VCaP (cell line): ENCODE data around the gene APOBEC3C.

Source experiments
- H3K27ac ChIP-seq: fragments of 450-650 bp; 2 replicates; pipeline ENCODE4 v1.5.1; 2017
- CTCF ChIP-seq: fragments of 450-650 bp; conservative IDR thresholded peaks from 2 replicates; pipeline ENCODE4 v1.5.1; 2017; ENCODE audit warnings: mild to moderate bottlenecking, moderate library complexity

Gene APOBEC3C

GRCh38 chr22:38968801-38969200 lies 45.3 kb upstream of the APOBEC3C start:
- no peak overlapping the region for H3K27ac ChIP-seq
- no peak for TF ChIP-seq CTCF

GRCh38 chr22:38970551-38970950 lies 43.5 kb upstream of the APOBEC3C start:
- no peak overlapping the region for H3K27ac ChIP-seq
- no peak for TF ChIP-seq CTCF

GRCh38 chr22:38971202-38971601 lies 42.9 kb upstream of the APOBEC3C start:
- no peak for TF ChIP-seq CTCF
- H3K27ac ChIP-seq, result no peak overlapping the region

GRCh38 chr22:38971791-38972190 lies 42.3 kb upstream of the APOBEC3C start:
- H3K27ac ChIP-seq, result no peak overlapping the region
- TF ChIP-seq CTCF, result no peak

- H3K27ac ChIP-seq, result no peak overlapping the region
- no peak for TF ChIP-seq CTCF
Measured at GRCh38 chr22:38972558-38972957, 41.5 kb upstream of the APOBEC3C start.

- TF ChIP-seq CTCF, result peak; percentile 89
- H3K27ac ChIP-seq, result no peak overlapping the region
Measured at GRCh38 chr22:38973289-38974169, 40.5 kb upstream of the APOBEC3C start.

GRCh38 chr22:38974170-38974825 lies 39.8 kb upstream of the APOBEC3C start:
- H3K27ac ChIP-seq, result no peak overlapping the region
- no peak for TF ChIP-seq CTCF
